K562 (cell line): ENCODE results near the gene TSPAN16. TPM values are rescaled to one million over a fixed set of nuclear protein-coding genes. Genes with fewer than 3 reads are reported as not detected.

Source experiments
- ATF3 ChIP-seq, 2 experiments: fragments of 450-650 bp in 1 of 2; sonication (generic) in 1 of 2; formaldehyde crosslinking in 1 of 2; IDR thresholded peaks in 1 of 2; conservative IDR thresholded peaks in 1 of 2; 2 replicates each; pipeline versions ENCODE4 v1.6.1 to v1.8.1; 2016 to 2023; ENCODE audit warnings: mild to moderate bottlenecking in 2 of 2, moderate library complexity in 2 of 2, inconsistent platforms in 1 of 2, missing genetic modification reagents in 1 of 2
- BMI1 ChIP-seq: fragments of 150-350 bp; IDR thresholded peaks from 2 replicates; pipeline ENCODE4 v1.6.1; 2014; ENCODE audit warnings: low read length
- C11orf30 ChIP-seq: fragments of 450-650 bp; IDR thresholded peaks from 2 replicates; pipeline ENCODE4 v1.6.1; 2016; ENCODE audit warnings: low read depth, mild to moderate bottlenecking
- CBFB ChIP-seq: sonication (generic); formaldehyde crosslinking; IDR thresholded peaks from 2 replicates; pipeline ENCODE4 v1.4.0; 2020; ENCODE audit warnings: mild to moderate bottlenecking, missing genetic modification reagents
- L3MBTL2 ChIP-seq: fragments of 450-650 bp; IDR thresholded peaks from 2 replicates; pipeline ENCODE4 v1.6.1; 2016; ENCODE audit warnings: mild to moderate bottlenecking, moderate library complexity
- NEUROD1 ChIP-seq: fragments of 150-350 bp; IDR thresholded peaks from 2 replicates; pipeline ENCODE4 v1.6.1; 2014; ENCODE audit warnings: borderline replicate concordance, low read length, low read depth; ENCODE audit not compliant: partially characterized antibody
- NFE2 ChIP-seq: IDR thresholded peaks from 2 replicates; pipeline ENCODE4 v1.6.1; 2014; ENCODE audit warnings: antibody characterized with exemption, low read depth
- NRF1 ChIP-seq, 2 experiments: fragments of 450-650 bp; IDR thresholded peaks in 1 of 2; conservative IDR thresholded peaks in 1 of 2; 2 replicates each; pipeline ENCODE4 v1.6.1; 2014; ENCODE audit warnings: mild to moderate bottlenecking in 2 of 2
- PTRF ChIP-seq: fragments of 450-650 bp; IDR thresholded peaks from 2 replicates; pipeline ENCODE4 v1.6.1; 2016; ENCODE audit warnings: mild to moderate bottlenecking, missing genetic modification characterization, missing compliant biosample characterization
- RB1 ChIP-seq: fragments of 450-650 bp; IDR thresholded peaks from 2 replicates; pipeline ENCODE4 v1.6.1; 2017; ENCODE audit warnings: low read depth, mild to moderate bottlenecking
- RBM14 ChIP-seq: fragments of 200-400 bp; formaldehyde crosslinking; IDR thresholded peaks from 2 replicates; pipeline ENCODE4 v1.6.1; 2018; ENCODE audit warnings: low read depth, mild to moderate bottlenecking, low read length, moderate library complexity, borderline replicate concordance; ENCODE audit not compliant: insufficient read depth
- SLC30A9 ChIP-seq: fragments of 250-450 bp; sonication (Bioruptor Pico); IDR thresholded peaks from 2 replicates; pipeline ENCODE4 v1.8.0; 2022; ENCODE audit warnings: mild to moderate bottlenecking, moderate library complexity
- SMAD4 ChIP-seq: fragments of 250-450 bp; sonication (Bioruptor Pico); conservative IDR thresholded peaks from 2 replicates; pipeline ENCODE4 v1.8.0; 2021; ENCODE audit warnings: inconsistent platforms, mild to moderate bottlenecking, moderate library complexity
- SOX6 ChIP-seq: fragments of 450-650 bp; IDR thresholded peaks from 2 replicates; pipeline ENCODE4 v1.6.1; 2014; ENCODE audit warnings: mild to moderate bottlenecking
- TAF7 ChIP-seq: fragments of 450-650 bp; IDR thresholded peaks from 2 replicates; pipeline ENCODE4 v1.6.1; 2016; ENCODE audit warnings: missing genetic modification characterization, missing compliant biosample characterization
- TEAD4 ChIP-seq, 2 experiments: sonication (generic) in 1 of 2; formaldehyde crosslinking in 1 of 2; IDR thresholded peaks; 2 replicates each; pipeline versions ENCODE4 v1.6.1 to v1.8.0; 2012 to 2022; ENCODE audit warnings: borderline replicate concordance in 1 of 2, inconsistent platforms in 1 of 2, low read length in 1 of 2, mild to moderate bottlenecking in 1 of 2, missing genetic modification reagents in 1 of 2
- USF2 ChIP-seq: sonication (generic); formaldehyde crosslinking; IDR thresholded peaks from 2 replicates; pipeline ENCODE4 v1.5.0; 2020; ENCODE audit warnings: missing genetic modification reagents
- ZBTB26 ChIP-seq: fragments of 450-650 bp; formaldehyde crosslinking; IDR thresholded peaks from 2 replicates; pipeline ENCODE4 v1.4.0; 2022; ENCODE audit warnings: missing genetic modification characterization
- ZBTB33 ChIP-seq: sonication (generic); formaldehyde crosslinking; IDR thresholded peaks from 2 replicates; pipeline ENCODE4 v1.8.1; 2023; ENCODE audit warnings: mild to moderate bottlenecking, missing genetic modification reagents
- ZFP30 ChIP-seq: fragments of 250-450 bp; sonication (Bioruptor Pico); IDR thresholded peaks from 2 replicates; pipeline ENCODE4 v1.8.0; 2022; ENCODE audit warnings: moderate library complexity, mild to moderate bottlenecking, inconsistent platforms, borderline replicate concordance
- ZNF140 ChIP-seq: fragments of 250-450 bp; sonication (Bioruptor Pico); IDR thresholded peaks from 2 replicates; pipeline ENCODE4 v1.8.0; 2021; ENCODE audit warnings: moderate library complexity, mild to moderate bottlenecking, inconsistent platforms
- ZNF165 ChIP-seq: fragments of 250-450 bp; sonication (Bioruptor Pico); IDR thresholded peaks from 2 replicates; pipeline ENCODE4 v1.4.0; 2020; ENCODE audit warnings: borderline replicate concordance
- ZNF274 ChIP-seq: IDR thresholded peaks from 2 replicates; pipeline ENCODE4 v1.6.1; 2011; ENCODE audit warnings: low read depth, mild to moderate bottlenecking, low read length, moderate library complexity, borderline replicate concordance
- ZNF57 ChIP-seq: fragments of 450-650 bp; formaldehyde crosslinking; IDR thresholded peaks from 2 replicates; pipeline ENCODE4 v1.4.0; 2020; ENCODE audit warnings: mild to moderate bottlenecking, moderate library complexity
- polyA plus RNA-seq, 8 experiments: library from polyadenylated mRNA; depleted of rRNA in 4 of 8; stranded (reverse) in 5 of 8; unstranded in 3 of 8; fragments of >200 nt; fragmentation: Nextera tagmentation in 2 of 8; fragmentation: Illumina TruSeq in 1 of 8; extraction: Ambion mirVana in 2 of 8; extraction: Trizol in 1 of 8; gene quantifications; 2 replicates each; pipeline versions ENCODE4 v1.2.1 to v1.2.3, GENCODE V29; 2011 to 2014; ENCODE audit warnings: inconsistent platforms in 1 of 8, missing spikeins in 1 of 8
- total RNA-seq, 7 experiments: library from RNA; depleted of rRNA in 6 of 7; stranded (reverse); fragments of >200 nt in 6 of 7; fragmentation: Illumina TruSeq in 2 of 7; extraction: Trizol in 2 of 7; gene quantifications; 2 replicates each; pipeline versions ENCODE4 v1.2.1 to v1.2.3, GENCODE V29; 2011 to 2021; ENCODE audit warnings: low replicate concordance in 1 of 7

Gene TSPAN16
- total and polyA plus RNA-seq, 9 of the 15 experiments (the other 6 are each of a cell fraction or from before 2014, with no cell fraction given) = not detected

GRCh38 chr19:11324079-11324661 is 28.2 kb downstream of the TSPAN16 start (continued):
- TF ChIP-seq ATF3 (IDR thresholded peaks at IDR 0.05) (peak; percentile 54; the same call in 1 of the 2 replicates), ATF3 (CRISPR knock-in tag; conservative IDR thresholded peaks at IDR 0.05) (no peak), ZNF274 (no peak), ZBTB33 (CRISPR knock-in tag) (no peak), NEUROD1 (no peak), USF2 (CRISPR knock-in tag) (no peak), ZBTB26 (CRISPR knock-in tag) (no peak), ZNF57 (CRISPR knock-in tag) (no peak), ZNF140 (CRISPR knock-in tag) (no peak), TAF7 (tag) (no peak), NRF1 (conservative IDR thresholded peaks at IDR 0.05 in 1 of 2, IDR thresholded peaks at IDR 0.05 in 1 of 2) (no peak), CBFB (CRISPR knock-in tag) (no peak), L3MBTL2 (0 out of 2 replicates have a peak, but pooled peaks have one; percentile 32), RB1 (no peak), SMAD4 (CRISPR knock-in tag) (0 out of 2 replicates have a peak, but pooled peaks have one; percentile 28), SLC30A9 (CRISPR knock-in tag) (no peak), C11orf30 (no peak), ZFP30 (CRISPR knock-in tag) (no peak), RBM14 (no peak), BMI1 (no peak), TEAD4 (IDR thresholded peaks at IDR 0.05; ENCODE audit: low read length) (no peak), TEAD4 (CRISPR knock-in tag; IDR thresholded peaks at IDR 0.05; ENCODE audit: borderline replicate concordance) (no peak), ZNF165 (CRISPR knock-in tag) (no peak), PTRF (tag) (no peak), SOX6 (peak; percentile 34; the same call in 1 of the 2 replicates), NFE2 (peak; percentile 70)
